RWPE2 (cell line): ENCODE data around the gene FLCN.

Experiments
- ATAC-seq: fragments of 200-7000 bp; cut with Tn5 transposase; 3 replicates; pipeline ENCODE4 v1.9.1; 2021; ENCODE audit warnings: low read depth
- DNase-seq: peaks from one replicate; pipeline ENCODE4 v3.0.0-alpha.2; 2020; ENCODE audit warnings: low spot score
- H3K27ac ChIP-seq: fragments of 450-650 bp; 2 replicates; pipeline ENCODE4 v1.5.1; 2017; ENCODE audit warnings: mild to moderate bottlenecking; ENCODE audit not compliant: poor library complexity, severe bottlenecking
- H3K27me3 ChIP-seq: fragments of 250-450 bp; sonication (Bioruptor Pico); 2 replicates; pipeline ENCODE4 v1.5.1; 2021; ENCODE audit warnings: mild to moderate bottlenecking, moderate library complexity; ENCODE audit not compliant: insufficient read depth, poor library complexity, severe bottlenecking
- H3K36me3 ChIP-seq: fragments of 250-450 bp; sonication (Bioruptor Pico); 2 replicates; pipeline ENCODE4 v1.5.1; 2020; ENCODE audit warnings: low read depth, mild to moderate bottlenecking, moderate library complexity
- H3K4me1 ChIP-seq: fragments of 250-450 bp; sonication (Bioruptor Pico); 2 replicates; pipeline ENCODE4 v1.5.1; 2021; ENCODE audit warnings: mild to moderate bottlenecking, moderate library complexity; ENCODE audit not compliant: insufficient read depth, poor library complexity, severe bottlenecking
- H3K4me3 ChIP-seq: fragments of 250-450 bp; sonication (Bioruptor Pico); 2 replicates; pipeline ENCODE4 v1.5.1; 2021; ENCODE audit warnings: mild to moderate bottlenecking, moderate library complexity; ENCODE audit not compliant: severe bottlenecking
- H3K9me3 ChIP-seq: fragments of 250-450 bp; sonication (Bioruptor Pico); 2 replicates; pipeline ENCODE4 v1.5.1; 2021; ENCODE audit warnings: mild to moderate bottlenecking, moderate library complexity; ENCODE audit not compliant: severe bottlenecking
- CTCF ChIP-seq: fragments of 450-650 bp; IDR thresholded peaks from one replicate; pipeline ENCODE4 v1.5.1; 2017; ENCODE audit warnings: mild to moderate bottlenecking, moderate library complexity; ENCODE audit not compliant: poor library complexity, severe bottlenecking

The FLCN gene

GRCh38 chr17:17170346-17170985 lies 66.5 kb downstream of the FLCN start:
- peaks cover 93% of the 10 kb centered on the region for H3K36me3 ChIP-seq
- ATAC-seq (peak; percentile 23; the same call in 1 of the 3 replicates), DNase-seq (no peak)
- no peaks in the 10 kb centered on the region for H3K9me3 ChIP-seq
- TF ChIP-seq CTCF = no peak
- peak overlapping the region; percentile 18 for H3K27ac ChIP-seq
- no peak overlapping the region for H3K4me3 ChIP-seq
- peaks cover 2% of the 10 kb centered on the region for H3K4me1 ChIP-seq
- no peaks in the 10 kb centered on the region for H3K27me3 ChIP-seq

DNA sequence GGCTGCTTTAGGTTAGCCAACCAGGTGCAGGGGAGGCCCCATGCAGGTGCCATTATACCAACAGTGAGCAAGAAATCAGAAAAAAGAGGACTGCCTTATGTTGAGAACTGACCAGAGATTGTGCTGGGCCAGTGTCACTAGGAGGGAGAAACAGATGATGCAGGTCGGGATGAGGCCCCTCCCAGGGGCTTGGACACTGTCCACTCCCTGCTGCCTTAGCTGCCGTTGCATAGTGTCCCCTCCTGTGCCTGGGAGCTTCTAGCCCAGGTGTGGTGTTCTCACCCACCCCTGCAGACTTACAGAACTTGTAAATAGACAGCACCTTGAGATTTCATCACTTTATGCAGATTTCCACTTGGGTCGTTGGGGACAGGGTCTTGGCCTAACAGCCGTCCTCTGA lies 67.6 kb downstream of the FLCN start:
- ATAC-seq = no peak
- Histone ChIP-seq H3K4me3 (no peak overlapping the region), H3K9me3 (no peaks in the 10 kb centered on the region), H3K27me3 (no peaks in the 10 kb centered on the region), H3K36me3 (peaks cover 91% of the 10 kb centered on the region), H3K27ac (no peak overlapping the region), H3K4me1 (peaks cover 2% of the 10 kb centered on the region)
- no peak for TF ChIP-seq CTCF
- no peak for DNase-seq

GRCh38 chr17:17168401-17168800 lies 68.6 kb downstream of the FLCN start:
- no peaks in the 10 kb centered on the region for H3K27me3 ChIP-seq
- H3K4me1 ChIP-seq = peaks cover 2% of the 10 kb centered on the region
- no peak overlapping the region for H3K27ac ChIP-seq
- DNase-seq (no peak), ATAC-seq (no peak)
- no peak for TF ChIP-seq CTCF
- H3K9me3 ChIP-seq = no peaks in the 10 kb centered on the region
- H3K4me3 ChIP-seq = no peak overlapping the region
- peaks cover 91% of the 10 kb centered on the region for H3K36me3 ChIP-seq

DNA sequence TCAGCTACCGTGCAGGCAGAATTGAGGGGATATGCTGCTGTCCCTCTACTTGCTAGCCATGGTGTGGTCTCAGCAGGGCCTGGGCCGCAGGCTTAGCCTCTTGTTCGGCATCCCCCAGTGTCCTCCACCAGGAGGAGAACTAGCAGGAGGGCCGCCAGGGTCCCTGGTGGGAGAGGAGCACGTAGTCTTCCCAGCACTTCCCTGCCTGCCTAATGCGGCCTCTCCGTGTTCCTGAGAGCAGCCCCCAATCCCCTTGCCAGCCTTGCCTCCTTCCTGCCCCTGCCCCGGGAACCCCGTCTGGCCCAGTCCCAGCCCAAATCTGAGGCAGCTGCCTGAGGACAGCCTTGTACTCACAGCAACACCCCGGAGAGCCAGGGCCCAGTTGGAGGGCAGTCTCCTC lies 69.0 kb downstream of the FLCN start:
- no peak overlapping the region for H3K4me3 ChIP-seq
- no peak for DNase-seq
- peaks cover 90% of the 10 kb centered on the region for H3K36me3 ChIP-seq
- no peak overlapping the region for H3K27ac ChIP-seq
- no peak for ATAC-seq
- H3K9me3 ChIP-seq = no peaks in the 10 kb centered on the region
- no peak for TF ChIP-seq CTCF
- peaks cover 2% of the 10 kb centered on the region for H3K4me1 ChIP-seq
- H3K27me3 ChIP-seq = no peaks in the 10 kb centered on the region

- no peak for DNase-seq
- no peaks in the 10 kb centered on the region for H3K27me3 ChIP-seq
- peaks cover 2% of the 10 kb centered on the region for H3K4me1 ChIP-seq
- no peak overlapping the region for H3K4me3 ChIP-seq
- no peaks in the 10 kb centered on the region for H3K9me3 ChIP-seq
- no peak for TF ChIP-seq CTCF
- ATAC-seq = no peak
- peaks cover 90% of the 10 kb centered on the region for H3K36me3 ChIP-seq
- no peak overlapping the region for H3K27ac ChIP-seq
Measured at GRCh38 chr17:17167356-17167755, 69.6 kb downstream of the FLCN start.
